Hippocampal formation (tissue), 2 donors: Measurements from ENCODE around the gene PROB1.
A peak's percentile ranks its signal among the peaks of the same experiment; 100 is the strongest.
"Not testable (repeated sequence)": the region's sequence is repeated elsewhere in the genome, so short reads cannot be mapped to it uniquely, and the experiment has no call there.

Source experiments
- DNase-seq, 2 donors: peaks; one replicate each; lab custom pipeline; 2025; lab: John Stamatoyannopoulos, UW

The PROB1 gene, protein sequence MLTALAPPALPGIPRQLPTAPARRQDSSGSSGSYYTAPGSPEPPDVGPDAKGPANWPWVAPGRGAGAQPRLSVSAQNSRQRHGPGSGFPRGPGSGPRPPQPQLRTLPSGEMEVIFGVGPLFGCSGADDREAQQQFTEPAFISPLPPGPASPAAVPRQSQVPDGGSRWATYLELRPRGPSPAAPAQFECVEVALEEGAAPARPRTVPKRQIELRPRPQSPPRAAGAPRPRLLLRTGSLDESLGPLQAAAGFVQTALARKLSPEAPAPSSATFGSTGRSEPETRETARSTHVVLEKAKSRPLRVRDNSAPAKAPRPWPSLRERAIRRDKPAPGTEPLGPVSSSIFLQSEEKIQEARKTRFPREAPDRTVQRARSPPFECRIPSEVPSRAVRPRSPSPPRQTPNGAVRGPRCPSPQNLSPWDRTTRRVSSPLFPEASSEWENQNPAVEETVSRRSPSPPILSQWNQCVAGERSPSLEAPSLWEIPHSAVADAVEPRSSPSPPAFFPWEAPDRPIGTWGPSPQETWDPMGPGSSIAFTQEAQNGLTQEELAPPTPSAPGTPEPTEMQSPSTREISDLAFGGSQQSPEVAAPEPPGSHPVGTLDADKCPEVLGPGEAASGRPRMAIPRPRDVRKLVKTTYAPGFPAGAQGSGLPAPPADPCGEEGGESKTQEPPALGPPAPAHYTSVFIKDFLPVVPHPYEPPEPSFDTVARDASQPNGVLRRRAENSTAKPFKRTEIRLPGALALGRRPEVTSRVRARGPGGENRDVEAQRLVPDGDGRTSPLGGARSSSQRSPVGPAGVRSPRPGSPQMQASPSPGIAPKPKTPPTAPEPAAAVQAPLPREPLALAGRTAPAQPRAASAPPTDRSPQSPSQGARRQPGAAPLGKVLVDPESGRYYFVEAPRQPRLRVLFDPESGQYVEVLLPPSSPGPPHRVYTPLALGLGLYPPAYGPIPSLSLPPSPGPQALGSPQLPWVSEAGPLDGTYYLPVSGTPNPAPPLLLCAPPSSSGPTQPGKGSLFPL

DNA sequence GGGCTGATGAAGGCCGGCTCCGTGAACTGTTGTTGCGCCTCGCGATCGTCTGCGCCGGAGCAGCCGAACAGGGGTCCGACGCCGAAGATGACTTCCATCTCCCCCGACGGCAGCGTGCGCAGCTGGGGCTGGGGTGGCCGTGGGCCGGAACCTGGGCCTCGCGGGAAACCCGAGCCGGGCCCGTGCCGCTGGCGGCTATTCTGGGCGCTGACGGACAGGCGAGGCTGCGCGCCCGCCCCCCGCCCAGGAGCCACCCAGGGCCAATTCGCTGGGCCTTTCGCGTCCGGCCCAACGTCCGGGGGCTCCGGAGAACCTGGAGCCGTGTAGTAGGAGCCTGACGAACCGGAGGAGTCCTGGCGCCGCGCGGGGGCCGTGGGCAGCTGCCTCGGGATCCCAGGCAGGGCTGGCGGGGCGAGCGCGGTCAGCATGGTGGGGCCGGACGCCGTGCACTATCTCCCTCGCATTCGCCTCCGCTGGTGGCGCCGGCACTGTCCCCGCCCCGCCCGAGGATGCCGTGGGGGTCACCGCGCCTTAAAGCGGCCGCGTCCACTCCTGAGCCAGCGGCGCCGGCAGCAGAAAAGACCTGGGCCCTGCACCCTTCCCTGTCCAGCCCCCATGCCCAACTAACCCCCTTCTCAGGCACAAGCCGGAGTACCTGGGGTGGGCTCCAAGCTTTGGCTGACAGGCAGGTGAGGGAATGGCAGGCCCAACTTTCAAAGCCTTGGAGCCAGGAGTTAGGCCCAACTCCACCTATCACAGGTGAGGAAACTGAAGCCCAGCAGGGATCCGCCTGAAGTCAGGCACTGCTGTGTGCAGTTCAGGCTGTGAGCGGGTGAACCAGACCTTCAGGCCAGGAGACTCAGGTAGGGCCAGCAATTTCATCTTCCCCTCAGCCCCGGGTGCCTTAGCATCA, at the start of gene PROB1:
Gene PROB1, minus strand, starts transcription at position 451 of the 913 bp plus-strand sequence. Its CDS starts 23 bp downstream, at position 428.
- no peak for DNase-seq

DNA sequence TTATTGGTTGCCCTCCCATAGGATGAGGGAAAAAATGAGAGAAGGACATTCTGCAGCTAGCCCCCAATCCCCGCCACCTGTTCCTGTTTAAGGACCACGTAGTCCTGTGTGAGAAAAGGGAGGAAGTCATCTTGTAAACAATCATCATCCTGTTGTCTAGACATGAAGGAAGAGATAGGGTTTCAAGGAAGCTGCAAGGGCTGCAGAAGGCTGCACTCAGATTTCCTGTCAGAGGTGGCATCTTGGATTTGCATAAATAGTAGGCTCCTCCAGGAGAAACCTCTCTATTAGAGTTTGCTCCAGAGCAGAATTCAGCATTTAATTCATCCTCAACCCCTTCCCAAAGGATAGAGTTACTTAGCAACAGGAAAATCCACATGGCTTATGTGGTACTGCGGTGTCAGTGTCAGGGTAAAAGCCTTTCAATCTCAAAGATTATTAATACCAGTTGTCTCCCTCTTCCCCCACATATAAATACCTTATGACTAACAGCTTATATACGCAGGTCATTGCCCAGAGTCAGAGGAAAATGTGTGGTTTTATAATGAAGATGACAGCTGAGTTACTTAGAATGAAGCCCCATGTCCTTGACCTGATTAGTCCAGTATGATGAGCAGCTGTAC, 49.0 kb upstream of the PROB1 start:
- no peak for DNase-seq

DNA sequence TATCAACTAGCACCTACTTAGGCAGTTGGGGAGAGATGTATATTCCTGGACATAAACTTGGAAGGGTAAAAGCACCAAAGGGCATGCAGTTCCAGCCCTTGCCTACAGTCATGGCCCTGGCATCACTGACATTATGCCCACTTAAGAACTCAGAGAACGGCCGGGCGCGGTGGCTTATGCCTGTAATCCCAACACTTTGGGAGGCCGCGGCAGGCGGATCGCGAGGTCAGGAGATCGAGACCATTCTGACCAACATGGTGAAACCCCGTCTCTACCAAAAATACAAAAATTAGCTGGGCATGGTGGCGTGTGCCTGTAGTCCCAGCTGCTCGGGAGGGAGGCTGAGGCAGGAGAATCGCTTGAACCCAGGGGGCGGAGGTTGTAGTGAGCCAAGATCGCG, 45.5 kb upstream of the PROB1 start:
- not testable (repeated sequence) for DNase-seq

DNA sequence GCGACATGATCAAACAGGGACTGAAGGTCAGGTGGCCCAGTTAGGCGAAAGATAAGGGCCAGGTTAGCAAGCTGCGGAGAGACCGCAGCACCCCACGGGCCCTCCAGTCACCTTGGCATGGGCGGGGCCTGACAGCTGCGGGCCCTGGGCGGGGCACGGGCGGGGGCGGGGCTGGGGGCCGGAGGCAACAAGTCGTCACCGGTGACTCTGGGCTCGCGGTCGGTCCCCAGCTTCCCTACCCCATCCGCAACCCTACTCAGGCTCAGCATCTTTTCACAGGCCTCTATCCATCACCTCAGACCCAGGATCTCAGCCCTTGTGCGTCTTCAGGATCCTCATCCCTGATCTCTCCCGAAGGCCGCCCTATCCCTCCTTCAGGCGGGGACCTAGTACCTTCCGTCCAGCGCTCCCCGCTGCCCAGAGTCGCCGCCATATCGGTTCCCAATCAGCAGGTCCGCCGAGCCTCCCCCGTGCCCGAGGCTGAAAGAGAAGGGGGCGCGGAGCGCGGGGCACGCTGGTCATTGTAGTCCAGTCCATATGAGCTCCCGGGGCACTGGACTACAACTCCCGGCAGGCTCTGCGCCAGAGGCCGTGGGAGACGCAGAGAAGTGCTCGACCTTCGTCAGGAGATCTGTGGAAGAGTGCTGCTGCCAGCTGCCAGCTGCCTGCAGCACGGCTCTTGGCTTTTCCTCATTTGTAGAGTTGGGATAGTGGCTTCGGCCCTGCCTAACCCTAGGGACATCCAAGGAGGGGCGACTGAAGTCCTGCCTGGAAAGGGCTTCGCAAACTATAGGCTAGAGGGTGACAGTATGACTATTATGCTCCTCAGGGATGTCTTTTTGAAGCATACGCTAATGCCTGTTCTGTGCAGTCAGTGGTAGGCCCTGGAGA, 44.4 kb upstream of the PROB1 start, which contains the start of gene DNAJC18:
Gene DNAJC18, minus strand, starts transcription at position 513 of the 891 bp plus-strand sequence. Its CDS starts 80 bp downstream, at position 433.
- peak; percentile 92 to 93 for DNase-seq

DNA sequence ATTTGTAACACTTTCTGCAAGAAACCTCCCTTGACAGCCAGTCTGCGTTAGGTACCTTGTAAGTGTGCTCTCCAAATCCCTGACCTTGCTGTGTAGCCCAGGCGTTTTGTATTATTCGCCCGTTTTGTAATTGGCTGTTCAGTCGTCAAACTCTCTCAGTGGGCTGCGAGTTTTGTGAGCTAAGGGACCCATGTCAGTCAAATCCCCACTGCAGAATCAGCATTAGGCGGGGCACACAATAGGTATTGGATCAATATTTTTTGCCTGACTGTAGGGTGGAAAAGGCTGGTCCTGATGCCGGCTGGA, 43.8 kb upstream of the PROB1 start:
- DNase-seq: no peak

DNA sequence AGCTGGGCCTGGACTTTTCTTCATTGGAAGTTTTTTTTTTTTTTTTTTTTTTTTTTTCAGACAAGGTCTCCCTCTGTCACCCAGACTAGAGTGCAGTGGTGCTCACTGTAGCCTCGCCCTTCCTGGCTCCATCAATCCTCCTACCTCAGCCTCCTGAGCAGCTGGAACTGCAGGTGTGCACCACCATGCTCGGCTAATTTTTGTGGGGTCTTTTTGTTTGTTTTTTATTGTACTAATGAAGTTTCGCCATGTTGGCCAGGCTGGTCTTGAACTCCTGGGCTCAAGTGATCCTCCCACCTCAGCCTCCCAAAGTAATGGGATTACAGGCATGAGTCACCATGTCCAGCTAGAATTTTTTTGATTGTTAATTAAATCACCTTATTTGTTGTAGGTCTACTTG, 40.8 kb upstream of the PROB1 start:
- no peak for DNase-seq

DNA sequence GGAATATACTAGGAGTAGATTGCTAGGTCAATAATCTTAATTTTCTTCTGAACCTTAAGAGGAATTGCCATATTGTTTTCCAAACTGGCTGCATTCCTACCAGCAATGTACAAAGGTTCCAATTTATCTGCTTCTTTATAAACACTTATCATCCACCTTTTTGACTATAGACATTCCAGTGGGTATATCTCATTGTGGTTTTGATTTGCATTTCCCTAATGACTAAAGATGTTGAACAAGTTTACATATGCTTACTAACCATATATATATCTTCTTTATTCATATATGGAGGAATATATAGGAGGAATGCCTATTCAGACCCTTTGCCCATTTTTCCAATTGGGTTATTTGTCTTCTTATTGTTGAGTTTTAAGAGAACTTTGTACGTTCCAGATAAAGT, 36.8 kb upstream of the PROB1 start:
- DNase-seq: no peak

DNA sequence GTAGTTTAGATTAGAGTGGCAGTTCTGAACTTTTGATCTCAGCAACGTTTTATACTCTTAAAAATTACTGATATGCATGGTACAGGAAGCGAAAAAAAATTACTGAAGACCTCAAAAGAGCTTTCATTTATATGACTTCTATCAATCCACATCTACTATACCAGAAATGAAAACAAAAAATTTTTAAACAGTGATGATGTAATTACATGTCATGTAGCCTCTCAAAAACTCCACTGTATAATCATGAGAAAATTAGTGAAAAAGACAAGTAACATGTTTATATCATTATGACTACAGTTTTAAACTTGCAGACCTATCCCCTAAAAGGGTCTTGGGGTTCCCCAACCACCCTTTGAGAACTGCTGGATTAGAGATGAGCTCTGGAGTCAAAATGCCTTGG, 35.1 kb upstream of the PROB1 start:
- DNase-seq: no peak

DNA sequence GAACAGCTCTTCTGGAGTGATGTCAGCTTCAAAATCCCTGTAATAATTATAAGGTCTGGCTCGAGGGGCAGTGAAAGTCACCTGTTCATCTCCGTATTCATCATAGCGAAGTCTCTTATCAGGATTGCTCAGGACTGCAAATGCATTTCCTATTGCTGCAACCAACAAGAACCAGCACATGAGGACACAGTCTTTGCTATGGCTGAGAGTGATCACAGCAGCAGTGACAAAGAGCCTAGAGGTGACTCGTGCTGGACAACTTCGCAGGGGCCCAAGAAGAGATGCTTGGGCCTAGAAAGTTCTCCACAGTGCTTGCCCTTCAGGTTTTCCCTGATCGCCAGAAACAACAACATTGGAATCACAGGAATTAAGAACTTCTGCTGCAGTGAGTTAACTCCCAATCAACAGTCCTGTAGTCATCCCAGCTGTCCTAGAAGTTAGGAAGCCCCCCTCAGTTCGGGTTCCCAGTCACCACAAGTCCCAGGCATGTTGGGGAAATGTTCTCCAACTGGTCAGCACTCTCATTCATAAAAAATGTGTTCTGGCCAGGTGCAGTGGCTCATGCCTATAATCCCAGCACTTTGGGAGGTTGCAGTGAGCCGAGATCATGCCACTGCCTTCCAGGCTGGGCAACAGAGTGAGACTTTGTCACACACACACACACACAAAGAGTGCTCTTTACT, 31.4 kb upstream of the PROB1 start:
- DNase-seq: no peak

DNA sequence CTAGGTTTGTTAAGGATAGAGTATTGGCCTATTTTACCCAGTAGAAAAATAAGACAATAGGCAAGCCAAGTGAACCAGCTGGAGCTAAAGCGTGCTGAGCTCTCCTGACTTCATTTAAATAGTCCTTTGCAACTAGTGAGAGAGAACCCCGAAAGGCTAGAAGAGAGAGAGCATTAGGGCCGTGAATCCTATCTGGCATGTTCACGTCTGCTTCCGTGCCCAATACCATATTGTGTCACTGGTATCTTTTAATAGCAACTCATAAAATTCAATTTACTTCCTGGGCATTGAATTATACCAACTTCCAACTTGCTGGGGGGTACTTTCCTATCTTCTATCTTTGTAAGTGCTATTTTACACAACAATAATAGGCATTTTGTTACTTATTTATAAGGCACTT, 30.6 kb upstream of the PROB1 start:
- no peak for DNase-seq

DNA sequence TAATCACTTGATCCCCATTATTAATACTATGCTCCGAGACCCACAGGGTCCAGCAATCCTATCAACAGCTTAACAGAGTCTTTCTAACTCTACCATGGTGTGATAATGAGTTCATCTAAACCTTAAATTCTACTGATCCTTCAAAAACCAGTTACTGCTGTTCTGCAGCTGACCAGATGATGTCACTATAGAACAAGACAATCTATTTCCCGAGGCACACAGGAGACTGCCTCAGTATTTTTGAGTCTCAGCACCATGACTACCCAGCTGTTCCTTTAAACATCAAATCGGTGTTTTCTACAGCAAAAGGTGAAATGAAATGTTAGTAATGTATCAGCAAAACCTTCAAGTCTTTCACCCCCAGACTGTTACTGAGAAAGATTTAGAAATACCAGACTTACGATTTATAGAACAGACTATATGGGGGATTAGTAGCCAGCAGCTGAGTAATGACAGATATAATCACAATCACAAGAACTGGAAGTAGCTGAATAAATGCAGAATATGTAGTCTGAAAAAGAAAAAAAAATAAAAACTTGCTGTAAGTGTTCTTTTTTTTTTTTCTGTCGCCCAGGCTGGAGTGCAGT, 27.5 kb upstream of the PROB1 start:
- DNase-seq: peak; percentile 18 to 74

DNA sequence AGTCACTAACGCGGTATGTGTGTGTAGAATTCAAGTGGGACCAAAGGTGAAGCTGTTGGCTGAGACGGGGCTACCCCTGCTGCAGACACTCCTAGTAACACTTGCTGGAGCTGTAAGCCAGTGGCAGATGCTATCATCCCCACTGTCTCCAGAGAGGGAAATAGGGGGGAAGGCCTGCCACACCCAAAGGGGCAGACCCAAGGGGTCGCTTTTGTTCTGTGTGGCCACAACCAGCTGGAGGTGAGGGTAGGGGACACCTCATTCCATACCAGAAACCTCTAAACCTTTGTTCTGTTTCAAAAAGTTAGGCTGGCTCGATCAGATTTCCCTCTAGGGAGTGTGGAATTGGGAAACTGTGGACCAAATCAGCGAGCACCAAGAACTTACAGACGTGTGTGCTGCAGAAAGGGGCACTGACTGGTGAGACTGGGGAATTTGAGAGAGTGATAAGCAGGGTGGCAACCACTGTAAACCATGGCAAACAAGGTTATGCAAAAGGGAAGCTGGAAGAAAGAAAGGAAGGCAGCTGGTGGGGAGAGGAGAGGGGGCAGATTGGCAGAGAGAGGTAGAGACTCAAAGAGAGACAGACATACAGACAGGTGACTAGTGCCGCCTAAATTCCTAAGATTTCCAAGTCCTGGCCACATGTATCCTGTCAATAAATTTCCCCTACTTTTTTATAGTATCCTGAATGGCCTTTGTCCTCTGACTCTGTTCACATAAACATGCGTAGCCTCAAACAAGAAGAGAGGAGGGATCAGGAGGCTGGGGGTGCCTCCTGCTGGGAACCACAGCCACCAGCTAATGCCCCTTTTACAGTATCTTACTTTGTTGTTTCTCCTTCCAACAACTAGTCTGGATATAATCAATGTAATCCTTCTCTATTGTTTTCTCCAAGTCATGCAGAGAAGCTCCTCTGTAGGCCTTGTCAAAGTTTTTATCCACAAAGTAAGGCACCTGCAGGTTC, 24.6 kb upstream of the PROB1 start:
- DNase-seq: no peak

DNA sequence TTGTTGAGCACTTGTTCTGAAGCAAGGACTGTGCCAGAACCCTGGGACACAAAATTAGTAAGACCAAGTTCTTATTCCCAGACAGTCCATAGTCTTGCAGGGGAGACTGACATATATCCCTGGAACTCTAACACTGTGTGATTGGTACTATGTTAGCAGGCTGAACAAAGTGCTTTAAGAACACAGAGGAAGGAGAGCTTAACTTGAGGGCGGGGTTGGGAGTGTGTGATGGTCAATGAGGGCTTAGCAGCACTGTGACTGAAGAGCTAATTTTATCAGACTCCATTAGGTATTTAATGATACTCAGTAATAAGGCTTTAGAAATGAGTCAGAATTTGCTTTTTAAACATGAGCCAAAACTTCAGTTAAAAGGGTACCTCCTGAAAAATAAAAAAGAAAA, 23.9 kb upstream of the PROB1 start:
- no peak for DNase-seq

DNA sequence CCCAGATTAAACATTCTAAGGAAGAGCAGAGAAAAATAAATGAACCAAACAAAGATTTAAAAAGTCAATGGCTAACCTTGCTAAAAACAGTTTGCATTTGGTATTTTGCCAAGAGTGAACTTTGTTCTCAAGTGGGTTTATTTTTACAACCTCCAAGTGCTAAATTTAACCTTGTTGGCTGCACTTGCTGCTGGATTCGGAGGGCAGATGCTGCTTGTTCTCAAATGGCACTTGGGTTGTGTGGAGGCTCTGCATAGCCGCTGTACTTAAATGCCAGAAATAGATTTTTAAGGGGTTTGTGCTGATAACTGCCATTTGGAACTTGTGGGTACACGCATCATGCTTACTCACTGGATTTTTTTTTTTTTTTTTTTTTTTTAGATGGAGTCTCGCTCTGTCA, 22.3 kb upstream of the PROB1 start:
- peak in 1 of 2 donors; percentile 27 for DNase-seq

DNA sequence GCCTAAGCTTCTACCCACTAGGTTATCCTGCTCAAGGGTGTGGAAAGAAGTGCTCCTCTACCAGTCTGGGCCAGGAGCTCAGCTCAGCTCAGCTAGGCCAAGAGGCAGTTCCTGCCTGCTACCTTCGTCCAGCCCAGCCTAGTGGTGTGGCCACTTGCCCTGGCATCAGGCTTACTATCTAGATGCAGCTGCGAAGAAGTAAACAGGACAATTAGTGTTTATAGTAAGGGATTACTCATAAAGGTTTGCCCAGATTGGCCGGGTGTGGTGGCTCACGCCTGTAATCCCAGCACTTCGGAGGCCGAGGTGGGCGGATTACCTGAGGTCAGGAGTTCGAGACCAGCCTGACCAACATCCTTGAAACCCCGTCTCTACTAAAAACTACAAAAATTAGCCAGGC, 21.7 kb upstream of the PROB1 start:
- DNase-seq: no peak

DNA sequence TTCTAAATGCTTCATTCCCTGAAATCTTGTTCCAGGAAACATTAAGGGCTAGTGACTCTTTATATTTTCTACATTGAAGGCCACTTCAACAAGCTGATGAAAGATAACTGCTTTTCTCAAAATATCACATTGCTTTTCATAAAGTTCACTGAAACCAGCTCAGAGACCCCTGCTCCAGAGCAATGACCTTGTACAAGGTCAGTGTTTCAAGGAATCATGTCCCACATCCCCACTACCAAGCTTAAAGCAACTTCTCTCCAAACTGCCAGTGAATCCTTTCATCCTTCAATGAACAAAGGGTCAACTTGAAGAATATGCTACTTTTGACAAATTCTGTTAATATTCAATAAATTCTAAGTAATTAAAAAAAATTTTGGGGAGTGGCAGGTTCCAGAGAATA, 21.0 kb upstream of the PROB1 start:
- no peak for DNase-seq

DNA sequence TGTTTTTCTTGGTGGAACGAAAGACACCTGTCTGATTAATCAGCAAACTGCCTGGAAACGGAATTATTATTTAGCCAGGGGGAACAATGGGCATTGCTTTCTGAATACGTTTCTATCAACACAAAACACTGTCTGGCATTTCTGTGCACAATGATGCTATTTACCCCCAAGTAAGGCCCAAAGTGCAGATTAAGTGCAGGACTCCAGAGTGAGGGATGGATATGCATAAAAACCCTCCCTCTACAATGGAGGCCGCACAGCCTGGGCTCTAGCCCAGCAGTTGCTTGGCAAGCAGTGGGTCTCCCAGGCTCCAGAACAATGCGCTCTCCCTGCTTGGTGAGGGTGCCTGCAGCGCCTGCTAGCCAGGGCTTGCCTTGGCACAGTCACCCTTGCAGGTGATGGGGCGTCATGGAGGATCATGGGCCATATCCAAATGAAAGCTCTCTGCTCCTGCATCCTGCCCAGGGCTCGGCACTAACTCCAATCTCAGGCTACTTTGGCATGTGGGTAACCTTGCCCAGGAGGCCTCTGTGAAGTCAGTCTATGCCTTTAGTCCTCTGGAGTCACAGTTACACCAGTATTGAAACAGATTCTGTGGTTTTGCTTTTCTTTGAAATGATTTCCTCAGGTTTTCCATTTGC, 20.4 kb upstream of the PROB1 start:
- peak; percentile 82 to 90 for DNase-seq
